ENCODE results near the gene VOPP1.

GRCh38 chr7:55509322-55509721 is 63.0 kb downstream of the VOPP1 start:
- no peak for TF ChIP-seq CTCF (IDR thresholded peaks at IDR 0.05; ENCODE audit: low read depth, low read length)
- TF ChIP-seq POLR2A (IDR thresholded peaks at IDR 0.05; ENCODE audit: extremely low read depth, insufficient read length), result no peak
- no peak for TF ChIP-seq MAX (IDR thresholded peaks at IDR 0.05; ENCODE audit: low read depth, low read length)

All from NB4 (cell line).